GM21367 (cell line): ENCODE measurements around the gene NKD1.

ENCODE experiments used
- ATAC-seq: cut with Tn5 transposase; IDR thresholded peaks from one replicate; pipeline ENCODE4 v1.9.1; 2021; ENCODE audit not compliant: unreplicated experiment

Gene NKD1

DNA sequence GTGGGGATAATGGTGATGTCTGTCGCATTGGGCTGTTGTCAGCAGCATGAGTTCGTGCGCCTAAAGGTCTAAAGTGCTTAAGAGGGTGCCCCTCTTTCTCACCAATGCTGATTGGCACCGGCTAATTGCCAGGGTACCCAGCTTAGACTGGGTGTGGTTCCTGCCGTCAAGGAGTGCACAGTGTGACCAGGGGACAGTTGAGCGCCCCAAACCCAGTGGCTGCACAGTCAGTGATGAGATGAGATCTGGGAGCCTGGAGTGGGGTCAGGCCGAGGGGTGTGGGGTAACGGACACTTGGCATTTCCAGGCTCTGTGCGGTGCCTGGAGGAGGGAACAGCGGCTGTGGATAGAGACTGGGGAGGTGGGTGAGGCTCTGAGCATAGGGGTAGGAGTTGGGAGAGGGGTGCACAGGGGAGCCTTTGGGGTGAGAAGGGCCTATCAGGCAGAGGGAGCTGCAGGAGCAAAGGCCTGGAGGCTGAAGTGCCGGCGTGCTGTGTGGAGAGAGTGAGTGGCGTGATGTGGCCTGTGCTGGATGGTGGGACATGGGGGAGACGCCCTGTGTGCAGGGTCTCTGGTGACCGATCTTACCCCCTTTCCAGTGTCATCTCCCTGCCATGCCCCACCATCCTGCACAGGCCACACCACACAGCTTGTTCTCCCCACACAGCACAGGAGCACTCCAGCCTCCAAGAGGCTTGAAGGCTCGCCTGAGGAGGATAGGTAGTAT lies 74.6 kb downstream of the NKD1 start:
- ATAC-seq, result no peak

DNA sequence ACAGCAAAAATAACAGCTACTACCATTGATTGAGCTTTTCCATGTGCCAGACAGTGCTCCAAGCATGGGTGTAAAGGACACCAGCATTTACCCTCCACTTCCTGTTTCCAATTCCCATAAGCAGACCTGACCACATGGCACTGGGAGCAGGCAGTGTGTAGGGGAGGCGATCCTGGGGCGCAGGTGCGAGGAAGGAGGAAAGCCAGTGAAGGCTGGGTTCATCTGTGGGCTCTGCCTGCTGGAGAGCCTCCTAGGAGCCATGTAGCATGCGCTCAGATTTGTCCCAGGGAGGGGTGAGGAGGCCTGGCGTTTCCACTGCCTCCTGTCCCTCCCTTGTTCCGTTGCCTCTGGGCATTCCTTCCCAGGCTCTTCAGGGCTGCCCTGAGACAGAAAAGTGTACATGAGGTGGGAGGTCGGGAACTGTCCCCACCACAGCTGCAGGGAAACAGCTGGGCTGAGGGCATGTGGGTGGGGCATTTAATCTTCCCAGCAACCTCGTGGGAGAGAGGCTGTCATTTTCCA lies 76.3 kb downstream of the NKD1 start:
- no peak for ATAC-seq

DNA sequence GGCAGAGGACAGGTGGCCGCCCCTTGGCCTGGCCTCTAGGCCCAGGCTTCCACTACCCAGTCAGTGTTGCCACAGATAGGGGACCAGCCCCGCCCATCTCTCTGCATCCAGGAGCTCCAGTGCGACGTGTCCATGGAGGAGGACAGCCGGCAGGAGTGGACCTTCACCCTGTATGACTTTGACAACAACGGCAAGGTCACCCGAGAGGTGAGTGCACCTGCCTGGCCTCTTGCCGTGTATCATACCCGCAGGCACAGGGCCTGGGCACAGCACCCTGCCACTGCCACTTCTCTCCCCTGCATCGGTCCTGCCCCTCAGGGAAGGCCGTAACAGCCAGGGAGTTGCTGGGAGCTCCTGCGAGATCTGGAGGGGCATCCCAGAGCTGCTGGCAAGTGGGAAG lies 77.2 kb downstream of the NKD1 start:
- ATAC-seq, result no peak

DNA sequence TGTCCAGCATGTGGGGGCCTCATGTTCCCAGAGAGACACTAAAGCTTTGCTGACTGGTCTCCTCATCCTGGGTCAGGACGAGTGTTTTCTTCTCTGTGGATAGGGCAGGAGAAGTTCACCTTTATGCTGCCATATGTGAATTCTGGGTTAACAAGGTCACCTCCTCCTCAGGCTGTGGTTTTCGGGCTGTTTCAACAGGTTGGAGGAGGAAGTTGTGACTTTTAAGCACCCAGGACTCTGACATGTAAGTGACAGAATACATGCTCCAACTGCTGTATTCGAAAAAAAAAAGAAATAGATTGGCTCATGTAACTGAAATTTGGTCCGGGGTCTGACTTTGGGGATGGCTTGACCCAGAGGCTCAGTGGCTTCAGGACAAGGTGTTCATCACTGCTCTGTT lies 78.7 kb downstream of the NKD1 start:
- ATAC-seq, result no peak

DNA sequence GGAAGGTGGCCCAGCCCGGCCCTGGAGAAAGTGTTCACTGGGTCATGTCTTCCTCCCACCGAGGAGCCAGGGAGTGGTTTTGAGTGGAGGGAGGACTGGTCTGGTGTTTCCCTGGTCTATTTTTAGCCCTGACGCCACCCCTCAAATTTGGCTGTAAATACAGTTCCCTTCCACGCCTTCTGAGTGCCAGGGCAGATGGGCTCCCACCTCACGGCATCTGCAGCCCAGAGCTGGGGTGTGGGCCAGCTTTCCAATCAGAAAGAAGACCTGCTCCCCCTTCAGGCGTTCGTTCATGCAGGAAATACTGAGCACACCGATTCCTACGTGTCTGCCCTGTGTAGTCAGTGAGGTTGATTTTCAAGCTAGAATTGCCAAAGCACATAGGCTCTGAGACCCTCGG lies 79.2 kb downstream of the NKD1 start:
- no peak for ATAC-seq

DNA sequence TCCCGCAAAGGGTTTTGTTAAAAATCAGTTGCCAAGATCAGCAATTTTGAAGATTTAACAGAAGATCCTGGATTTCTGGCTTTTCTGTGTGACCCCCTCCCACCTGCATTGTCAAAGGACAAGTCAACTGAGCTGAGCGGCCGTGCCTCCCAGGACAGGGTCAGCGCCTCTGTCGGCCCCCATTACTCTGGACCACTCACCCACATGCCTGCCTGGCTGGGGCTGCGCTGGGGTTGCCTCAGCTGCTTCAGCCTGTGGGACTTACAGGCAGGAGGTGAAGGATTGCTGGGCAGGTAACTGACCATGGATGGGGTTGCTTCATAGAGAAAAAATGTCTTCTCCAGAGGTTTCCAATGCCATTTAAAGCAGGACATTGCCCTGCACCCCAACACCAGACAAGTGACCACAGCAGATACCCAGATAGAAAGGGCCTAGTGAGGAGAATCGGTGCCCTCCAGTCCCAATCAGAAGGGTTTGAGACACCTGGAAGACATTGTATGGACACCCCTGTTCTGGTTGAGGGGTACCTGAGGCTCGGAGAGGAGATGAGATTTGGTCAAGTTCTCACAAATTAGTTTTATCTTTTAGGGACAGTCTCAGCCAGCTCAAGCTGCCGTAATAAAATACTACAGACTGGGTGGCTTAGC lies 80.1 kb downstream of the NKD1 start:
- no peak for ATAC-seq

DNA sequence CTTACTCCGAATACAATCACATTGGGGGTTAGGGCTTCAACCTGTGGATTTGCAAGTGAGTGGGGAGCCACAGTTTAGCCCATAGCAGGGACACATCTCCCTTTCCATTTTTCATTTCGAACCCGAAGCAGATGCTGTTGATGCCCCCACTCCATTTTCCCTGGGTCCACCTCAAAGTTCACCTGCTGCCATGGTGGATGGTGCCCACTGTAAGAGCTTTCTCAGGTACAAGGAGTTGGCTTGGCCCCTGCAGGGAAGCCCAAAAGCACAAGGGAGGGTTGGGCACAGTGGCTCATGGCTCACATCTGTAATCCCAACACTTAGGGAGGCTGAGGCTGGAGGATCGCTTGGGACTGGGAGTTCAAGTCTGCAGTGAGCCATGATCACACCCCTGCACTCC lies 81.1 kb downstream of the NKD1 start:
- ATAC-seq, result no peak

DNA sequence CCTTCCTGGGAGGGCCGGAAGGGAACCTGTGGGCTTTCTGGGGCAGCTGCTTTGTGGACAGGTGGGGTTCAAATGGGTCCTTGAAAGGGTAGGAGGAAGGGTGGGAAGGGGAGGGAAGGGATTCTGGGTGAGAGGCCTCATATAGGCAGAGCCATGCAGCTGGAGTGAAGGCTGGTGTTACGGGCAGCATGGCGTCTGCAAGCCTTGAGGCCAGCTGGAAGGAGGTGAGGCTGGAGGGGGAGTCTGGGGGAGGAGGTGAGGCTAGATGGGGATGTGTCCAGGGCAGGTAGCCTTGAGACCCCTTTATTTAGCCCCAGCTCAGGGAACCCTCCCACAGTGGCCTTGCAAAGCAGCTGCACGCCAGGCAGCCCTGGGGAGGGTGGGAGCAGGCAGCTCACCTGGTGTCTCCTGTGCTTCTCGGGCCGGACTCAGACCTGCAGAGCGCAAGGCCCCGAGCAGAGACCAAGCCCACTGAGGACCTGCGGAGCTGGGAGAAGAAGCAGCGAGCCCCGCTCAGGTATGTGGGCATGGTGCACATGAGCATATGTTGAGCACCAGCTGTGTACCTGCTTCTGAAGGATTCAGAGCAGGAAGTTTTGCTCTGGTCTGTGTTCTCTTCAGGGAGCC lies 82.3 kb downstream of the NKD1 start:
- no peak for ATAC-seq

DNA sequence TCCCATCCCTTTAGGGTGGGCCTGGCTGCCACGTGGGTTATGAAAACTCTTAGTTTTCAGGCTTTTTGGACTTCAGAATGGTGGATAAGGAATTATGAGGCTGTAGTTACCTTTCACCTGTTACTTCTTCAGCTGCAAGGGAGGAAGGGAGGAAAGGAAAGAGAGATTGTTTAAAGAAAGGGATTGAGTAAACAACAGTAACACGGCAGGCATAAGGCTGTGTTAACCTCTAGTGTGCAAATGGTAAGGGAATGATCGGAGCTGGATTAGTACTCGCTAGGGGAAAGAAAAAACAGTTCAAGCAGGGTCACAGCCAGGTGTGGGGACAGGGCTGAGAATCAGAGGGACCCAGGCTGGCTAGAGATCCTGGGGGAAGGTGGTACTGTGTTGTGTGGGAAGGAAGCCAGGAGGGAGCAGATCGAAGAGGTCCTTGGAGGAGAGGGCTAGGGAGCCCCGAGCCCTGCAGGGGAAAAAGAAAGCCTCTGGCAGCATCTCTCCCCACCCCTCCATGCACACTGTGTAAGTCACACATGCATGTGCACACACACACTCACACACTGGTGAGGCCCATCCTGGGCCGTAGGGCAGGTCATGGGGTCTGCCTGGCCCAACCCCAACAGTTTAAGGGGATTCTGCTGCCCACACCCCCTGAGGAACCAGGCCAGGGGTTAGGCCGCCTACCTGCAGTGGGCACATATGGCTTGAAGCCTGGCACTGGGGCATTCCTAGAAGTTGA lies 83.2 kb downstream of the NKD1 start:
- no peak for ATAC-seq

DNA sequence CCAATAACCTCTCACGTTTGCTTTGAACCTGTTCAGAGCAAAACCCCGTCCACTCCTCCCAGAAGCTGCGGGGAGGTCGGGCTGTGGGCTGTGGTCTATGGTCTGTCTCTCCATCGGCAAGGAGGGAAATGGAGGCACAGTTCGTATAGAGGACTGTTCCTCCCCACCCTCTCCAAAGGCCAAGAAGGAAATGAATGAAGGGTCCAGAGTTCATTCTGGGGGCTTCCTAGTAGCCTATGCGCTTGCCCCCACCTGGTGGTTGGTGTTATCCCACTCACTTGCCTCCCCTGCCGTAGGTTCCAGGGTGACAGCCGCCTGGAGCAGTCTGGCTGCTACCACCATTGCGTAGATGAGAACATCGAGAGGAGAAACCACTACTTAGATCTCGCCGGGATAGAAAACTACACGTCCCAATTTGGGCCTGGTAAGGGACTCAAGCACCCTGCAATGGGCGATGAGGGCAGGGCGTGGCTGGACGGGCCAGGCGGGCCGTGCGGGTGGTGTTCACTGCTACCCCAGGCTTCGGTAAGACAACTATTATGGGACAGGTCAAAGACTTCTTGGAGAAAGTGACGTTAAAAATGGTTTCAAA lies 83.9 kb downstream of the NKD1 start:
- no peak for ATAC-seq

DNA sequence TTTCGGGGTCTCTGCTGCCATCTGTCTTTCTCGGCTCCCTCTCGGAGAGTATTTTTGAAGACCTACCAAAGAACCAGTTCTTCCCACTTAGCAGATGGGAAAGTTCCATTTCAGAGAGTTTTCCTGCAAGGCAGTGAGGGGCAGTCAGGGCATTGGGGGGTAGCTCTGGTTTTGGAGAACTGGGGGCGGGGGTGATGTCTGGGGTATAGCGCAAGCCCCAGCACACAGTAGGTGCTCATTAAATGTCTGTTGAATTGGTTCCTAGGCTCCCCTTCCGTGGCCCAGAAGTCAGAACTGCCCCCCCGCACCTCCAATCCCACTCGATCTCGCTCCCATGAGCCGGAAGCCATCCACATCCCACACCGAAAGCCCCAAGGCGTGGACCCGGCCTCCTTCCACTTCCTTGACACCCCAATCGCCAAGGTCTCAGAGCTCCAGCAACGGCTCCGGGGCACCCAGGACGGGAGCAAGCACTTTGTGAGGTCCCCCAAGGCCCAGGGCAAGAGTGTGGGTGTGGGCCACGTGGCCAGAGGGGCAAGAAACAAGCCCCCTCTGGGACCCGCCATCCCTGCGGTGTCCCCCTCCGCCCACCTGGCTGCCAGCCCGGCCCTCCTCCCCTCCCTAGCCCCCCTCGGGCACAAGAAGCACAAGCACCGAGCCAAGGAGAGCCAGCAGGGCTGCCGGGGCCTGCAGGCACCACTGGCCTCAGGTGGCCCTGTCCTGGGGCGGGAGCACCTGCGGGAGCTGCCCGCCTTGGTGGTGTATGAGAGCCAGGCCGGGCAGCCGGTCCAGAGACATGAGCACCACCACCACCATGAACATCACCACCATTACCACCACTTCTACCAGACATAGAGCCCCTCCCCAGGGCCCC lies 85.0 kb downstream of the NKD1 start:
- no peak for ATAC-seq

DNA sequence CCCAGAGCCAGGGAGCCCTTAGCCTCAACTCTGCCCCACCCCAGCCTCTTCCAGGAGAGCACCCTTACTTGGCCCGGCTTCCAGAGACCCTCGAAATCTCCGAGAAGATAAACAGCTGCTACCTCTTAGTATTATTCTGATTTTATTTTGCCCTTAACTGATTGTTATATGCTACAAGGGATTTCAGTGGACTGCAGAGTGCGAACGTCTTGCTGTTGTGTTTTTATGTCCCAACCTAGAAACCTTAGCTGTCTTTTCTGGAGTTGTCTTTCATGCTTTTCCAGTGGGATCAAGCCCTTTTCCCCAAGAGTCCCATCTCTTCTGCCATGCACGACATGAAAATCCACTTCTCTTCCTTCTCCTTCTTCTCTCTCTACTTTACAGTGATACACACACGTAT lies 85.9 kb downstream of the NKD1 start:
- no peak for ATAC-seq

DNA sequence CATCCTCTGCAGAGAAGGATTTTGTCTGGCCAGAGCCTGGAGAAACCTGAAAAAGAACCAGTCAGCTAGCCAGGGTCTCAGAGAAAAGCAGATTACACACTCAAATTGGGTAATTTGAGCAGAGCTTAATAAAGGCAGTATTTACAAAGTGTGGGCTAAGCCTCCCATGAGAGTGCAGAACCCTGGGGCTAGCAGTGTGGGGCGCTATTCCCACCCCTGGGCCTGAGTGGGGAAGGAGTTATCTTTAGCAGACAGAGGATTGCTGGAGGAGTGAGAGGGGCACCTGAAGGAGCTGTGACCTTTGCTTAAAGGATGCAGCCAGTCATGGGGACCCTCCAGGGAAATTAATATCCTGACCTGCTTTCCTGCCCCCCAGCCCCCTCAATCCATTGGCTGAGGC lies 86.8 kb downstream of the NKD1 start:
- no peak for ATAC-seq

DNA sequence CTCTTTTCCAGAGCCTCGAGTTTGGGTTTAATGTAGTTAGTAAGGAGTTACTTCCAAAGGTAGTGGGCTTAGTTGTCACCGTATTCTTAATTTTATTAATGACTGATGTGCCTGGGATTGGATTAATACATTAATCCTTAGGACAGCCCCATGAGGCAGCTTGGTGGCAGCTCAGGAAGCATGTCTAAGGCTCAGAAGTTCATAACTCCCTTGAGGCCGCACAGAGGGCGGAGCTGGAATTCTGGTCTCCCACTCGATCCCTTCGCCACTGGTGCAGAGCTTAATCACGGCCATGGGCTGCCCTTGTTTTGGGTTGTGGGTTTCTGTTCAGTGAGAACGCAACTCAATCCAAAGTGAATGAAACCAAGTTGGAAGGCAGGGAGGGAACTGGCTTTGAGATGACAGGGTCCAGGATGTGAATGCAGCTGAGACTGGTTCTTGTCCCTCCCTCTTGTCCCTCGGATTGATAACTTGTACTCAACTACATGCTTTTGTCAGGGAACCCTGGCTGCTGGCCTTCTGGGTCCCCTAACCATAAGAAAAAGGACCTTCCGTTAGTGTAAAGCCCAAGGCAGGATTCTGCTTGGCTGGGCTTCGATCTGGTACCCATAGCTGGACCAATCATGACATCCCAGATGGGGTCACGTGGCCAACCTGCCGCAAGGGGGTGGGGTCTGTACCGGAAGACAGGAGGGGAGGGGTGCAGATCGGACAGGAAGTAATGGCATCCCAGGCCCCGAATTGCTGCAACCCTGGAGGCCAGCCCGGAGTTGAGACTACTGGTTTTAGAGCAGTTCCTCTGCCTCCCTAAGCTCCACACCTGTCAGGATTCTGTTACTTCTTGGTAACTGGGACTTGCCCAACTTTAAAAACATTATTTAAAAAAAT lies 87.6 kb downstream of the NKD1 start:
- no peak for ATAC-seq

DNA sequence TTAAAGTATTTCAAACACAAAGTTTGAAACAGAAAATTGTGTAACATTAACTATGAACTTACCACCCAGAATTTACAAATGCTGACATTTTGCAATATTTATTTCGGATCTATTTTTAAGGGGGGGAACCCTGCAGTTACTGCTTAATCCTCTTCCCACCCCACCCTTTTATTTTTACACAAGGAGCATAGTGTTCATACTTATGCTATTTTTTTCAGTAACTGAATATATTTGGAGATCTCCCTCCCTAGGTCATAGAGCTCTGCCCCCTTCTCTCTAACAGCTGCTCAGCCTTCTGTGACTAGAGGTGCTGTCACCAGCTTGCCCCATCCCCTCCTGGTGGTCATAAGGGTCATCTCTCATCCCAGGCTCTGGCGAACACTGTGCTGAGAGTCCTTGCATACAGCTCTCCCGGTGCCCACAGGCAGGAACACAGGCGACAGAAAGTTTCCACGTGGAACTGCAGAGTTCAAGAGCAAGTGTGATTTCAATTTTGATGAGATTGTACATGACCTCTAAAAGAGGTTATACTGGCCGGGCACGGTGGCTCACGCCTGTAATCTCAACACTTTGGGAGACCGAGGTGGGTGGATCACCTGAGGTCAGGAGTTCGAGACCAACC lies 88.7 kb downstream of the NKD1 start:
- no peak for ATAC-seq

DNA sequence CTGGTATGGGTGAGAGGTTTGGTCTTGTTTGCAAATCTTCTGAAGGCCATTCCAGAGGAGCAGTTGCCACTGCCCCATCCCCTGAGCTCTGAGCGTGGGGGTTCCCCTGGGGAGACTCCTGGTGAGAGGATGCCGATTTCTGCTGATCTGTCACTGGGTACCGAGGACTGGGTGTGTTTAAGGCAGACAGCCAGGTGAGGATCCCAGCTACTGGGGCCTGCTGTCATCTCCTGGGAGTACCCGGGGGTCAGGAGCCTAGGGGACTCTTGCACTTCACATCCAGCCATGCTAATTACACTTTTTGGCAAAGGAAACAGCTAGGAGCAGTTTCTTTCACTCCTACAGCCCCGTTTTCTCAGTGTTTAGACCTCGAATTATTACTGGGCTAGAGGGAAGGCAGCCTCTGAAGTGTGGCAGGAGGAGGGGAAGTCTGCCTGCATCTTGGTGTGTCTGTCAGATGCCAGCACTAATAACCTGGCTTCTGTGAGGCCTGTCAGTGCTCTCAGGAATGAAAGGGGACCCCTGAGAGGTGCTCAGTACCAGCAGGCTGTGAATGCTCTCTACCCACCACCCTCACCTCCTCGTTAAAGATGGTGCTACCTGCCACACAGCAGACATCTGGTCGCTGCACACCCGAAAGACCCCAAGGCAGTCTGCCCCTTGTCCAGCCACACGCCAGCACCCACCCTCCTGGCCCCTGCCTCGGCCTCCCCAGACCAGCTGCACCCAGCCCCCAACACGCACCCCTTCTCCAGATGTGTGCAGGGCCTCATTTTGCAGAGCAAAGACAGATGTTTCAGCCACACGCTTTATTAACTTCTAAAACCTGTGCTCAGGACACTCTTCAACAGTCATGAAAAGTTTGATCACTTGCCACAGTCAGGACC lies 89.8 kb downstream of the NKD1 start:
- ATAC-seq, result no peak

DNA sequence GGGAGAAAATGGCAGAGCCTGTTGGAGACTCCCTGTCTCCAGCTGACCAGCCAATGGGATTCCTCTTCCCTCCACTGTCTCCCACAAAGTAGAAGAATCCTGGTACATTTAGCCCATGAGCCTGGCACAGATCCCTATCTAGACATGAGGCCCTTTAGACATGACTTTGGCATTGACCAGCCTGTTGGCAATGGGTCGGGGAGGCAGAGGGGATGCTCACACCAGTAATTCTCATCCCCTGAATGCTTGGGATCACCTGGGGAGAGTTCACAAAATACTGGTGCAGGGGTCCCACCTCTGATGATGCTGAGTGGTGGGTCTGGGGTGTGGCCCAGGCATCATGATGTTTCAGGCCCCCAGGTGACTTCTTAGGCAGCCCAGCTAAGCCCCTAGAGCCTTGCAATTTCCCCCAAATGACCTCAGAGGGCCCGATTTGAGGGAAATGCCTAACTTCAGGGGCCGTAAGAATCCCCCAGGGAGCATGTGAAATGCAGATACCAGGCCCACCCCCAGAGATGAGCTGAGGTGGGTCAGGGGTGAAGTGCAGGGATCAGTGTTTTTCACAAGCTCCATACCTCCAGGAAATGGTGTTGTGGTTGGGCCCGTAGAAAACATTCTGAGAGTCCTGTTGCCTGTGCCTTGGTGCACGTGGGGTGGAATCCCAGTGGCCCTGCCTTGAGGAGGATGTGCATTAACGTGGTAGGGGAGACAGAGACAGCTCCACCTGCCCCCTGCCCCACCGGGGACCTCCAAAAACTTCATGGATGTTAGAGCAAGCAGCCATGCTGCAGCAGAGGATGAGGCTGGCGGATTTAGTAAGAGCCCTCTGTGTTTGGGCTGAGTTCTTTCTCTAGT lies 90.8 kb downstream of the NKD1 start:
- ATAC-seq, result no peak
